ENCODE results near the gene ASPA.

Gene ASPA

DNA sequence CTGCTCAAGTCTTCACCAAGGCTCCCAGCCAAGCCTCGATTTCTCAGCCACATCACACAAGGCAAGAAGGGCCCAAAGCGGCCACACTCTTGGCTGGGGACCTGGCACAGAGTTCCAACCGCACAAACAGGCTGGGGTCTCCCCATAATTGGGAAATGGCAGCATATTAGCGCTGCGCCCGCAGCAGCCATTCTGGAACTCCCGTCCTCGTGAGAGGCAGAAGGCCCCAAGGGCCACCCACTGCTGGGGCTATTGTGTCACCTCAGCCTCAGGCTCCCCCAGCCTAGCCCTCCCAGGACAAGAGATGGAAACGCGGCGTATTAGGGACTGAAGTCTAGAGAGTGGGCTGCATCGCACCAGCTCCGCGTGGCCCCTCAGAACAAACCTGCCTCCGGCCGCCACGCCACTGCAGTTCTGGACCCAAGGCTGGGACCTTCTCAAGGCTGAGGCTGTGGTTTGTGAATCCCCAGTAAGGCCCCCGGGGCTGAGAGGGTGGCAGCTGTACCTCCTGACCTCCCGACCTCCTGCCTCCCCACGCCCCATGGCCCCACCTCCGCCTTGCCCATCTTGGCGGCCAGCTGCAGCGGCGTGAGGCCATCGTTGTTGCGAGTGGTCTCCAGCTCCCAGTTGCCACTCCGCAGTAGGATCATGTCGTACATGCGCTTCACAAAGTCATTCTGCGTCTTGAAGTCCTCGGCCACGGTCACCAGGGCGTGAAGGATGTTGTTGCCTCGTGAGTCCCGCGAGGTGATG is 56.5 kb downstream of the ASPA start:
- H3K36me3 ChIP-seq (ENCODE audit: control insufficient read depth in 2 of 2, insufficient read depth in 1 of 2, low read length in 2 of 2): no peaks in the 10 kb centered on the region

DNA sequence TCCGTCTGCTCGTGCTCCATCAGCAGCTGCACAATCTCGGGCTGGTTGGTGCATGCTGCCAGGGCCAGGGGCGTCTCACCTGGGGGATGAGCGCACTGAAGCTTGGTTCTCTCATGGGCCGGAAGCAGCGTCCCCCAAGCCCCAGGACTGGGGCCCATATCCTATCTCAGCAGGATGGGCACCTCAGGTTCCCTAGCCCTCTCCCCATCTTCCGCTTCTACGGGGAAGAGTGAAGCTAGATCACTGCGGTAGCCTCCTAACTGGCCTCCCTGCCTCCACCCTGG is 57.0 kb downstream of the ASPA start:
- H3K4me1 ChIP-seq (ENCODE audit: control insufficient read depth, insufficient read depth, low read length): no peaks in the 10 kb centered on the region
- ChIA-PET POLR2A (no interaction called here), CTCF (no interaction called here)
- H3K4me3 ChIP-seq (ENCODE audit: low read depth, low read length): no peak overlapping the region
- TF ChIP-seq, protein P1, sequence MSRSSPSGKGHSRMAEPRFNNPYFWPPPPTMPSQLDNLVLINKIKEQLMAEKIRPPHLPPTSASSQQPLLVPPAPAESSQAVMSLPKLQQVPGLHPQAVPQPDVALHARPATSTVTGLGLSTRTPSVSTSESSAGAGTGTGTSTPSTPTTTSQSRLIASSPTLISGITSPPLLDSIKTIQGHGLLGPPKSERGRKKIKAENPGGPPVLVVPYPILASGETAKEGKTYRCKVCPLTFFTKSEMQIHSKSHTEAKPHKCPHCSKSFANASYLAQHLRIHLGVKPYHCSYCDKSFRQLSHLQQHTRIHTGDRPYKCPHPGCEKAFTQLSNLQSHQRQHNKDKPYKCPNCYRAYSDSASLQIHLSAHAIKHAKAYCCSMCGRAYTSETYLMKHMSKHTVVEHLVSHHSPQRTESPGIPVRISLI (tag by site-specific recombination; IDR thresholded peaks at IDR 0.05): no peak
- no peak for TF ChIP-seq ZFP41 (tag by site-specific recombination; IDR thresholded peaks at IDR 0.05; ENCODE audit: borderline replicate concordance)
- no peak for TF ChIP-seq ZNF335 (tag by site-specific recombination; conservative IDR thresholded peaks at IDR 0.05)
- TF ChIP-seq SP7 (tag by site-specific recombination; IDR thresholded peaks at IDR 0.05): no peak
- TF ChIP-seq ZNF366 (tag by site-specific recombination; conservative IDR thresholded peaks at IDR 0.05): no peak
- TF ChIP-seq ZXDB (tag by site-specific recombination; IDR thresholded peaks at IDR 0.05): no peak
- no peak for TF ChIP-seq GLI4 (tag by site-specific recombination; IDR thresholded peaks at IDR 0.05)
- TF ChIP-seq, protein P2, sequence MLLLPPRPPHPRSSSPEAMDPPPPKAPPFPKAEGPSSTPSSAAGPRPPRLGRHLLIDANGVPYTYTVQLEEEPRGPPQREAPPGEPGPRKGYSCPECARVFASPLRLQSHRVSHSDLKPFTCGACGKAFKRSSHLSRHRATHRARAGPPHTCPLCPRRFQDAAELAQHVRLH (tag by site-specific recombination; IDR thresholded peaks at IDR 0.05): no peak
- TF ChIP-seq, protein P3, sequence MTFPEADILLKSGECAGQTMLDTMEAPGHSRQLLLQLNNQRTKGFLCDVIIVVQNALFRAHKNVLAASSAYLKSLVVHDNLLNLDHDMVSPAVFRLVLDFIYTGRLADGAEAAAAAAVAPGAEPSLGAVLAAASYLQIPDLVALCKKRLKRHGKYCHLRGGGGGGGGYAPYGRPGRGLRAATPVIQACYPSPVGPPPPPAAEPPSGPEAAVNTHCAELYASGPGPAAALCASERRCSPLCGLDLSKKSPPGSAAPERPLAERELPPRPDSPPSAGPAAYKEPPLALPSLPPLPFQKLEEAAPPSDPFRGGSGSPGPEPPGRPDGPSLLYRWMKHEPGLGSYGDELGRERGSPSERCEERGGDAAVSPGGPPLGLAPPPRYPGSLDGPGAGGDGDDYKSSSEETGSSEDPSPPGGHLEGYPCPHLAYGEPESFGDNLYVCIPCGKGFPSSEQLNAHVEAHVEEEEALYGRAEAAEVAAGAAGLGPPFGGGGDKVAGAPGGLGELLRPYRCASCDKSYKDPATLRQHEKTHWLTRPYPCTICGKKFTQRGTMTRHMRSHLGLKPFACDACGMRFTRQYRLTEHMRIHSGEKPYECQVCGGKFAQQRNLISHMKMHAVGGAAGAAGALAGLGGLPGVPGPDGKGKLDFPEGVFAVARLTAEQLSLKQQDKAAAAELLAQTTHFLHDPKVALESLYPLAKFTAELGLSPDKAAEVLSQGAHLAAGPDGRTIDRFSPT (tag by site-specific recombination; IDR thresholded peaks at IDR 0.05): no peak
- no peak for TF ChIP-seq ZNF202 (tag by site-specific recombination; IDR thresholded peaks at IDR 0.05; ENCODE audit: borderline replicate concordance)
- no peak for TF ChIP-seq ZNF132 (tag by site-specific recombination; IDR thresholded peaks at IDR 0.05; ENCODE audit: borderline replicate concordance)
- no peak for TF ChIP-seq ZBTB48 (tag by site-specific recombination; IDR thresholded peaks at IDR 0.05)
- H3K9me3 ChIP-seq (ENCODE audit: control insufficient read depth, insufficient read depth, low read depth, low read length): no peaks in the 10 kb centered on the region
- no peak overlapping the region for H3K27ac ChIP-seq (ENCODE audit: extremely low read depth, low read depth, low read length)
- no peaks in the 10 kb centered on the region for H3K36me3 ChIP-seq (ENCODE audit: control insufficient read depth in 2 of 2, insufficient read depth in 1 of 2, low read length in 2 of 2)

More for the DNA sequence above, 56.5 kb downstream of the ASPA start:
- Histone ChIP-seq H3K4me3 (ENCODE audit: low read depth, low read length) (no peak overlapping the region), H3K9me3 (ENCODE audit: control insufficient read depth, insufficient read depth, low read depth, low read length) (no peaks in the 10 kb centered on the region), H3K27ac (ENCODE audit: extremely low read depth, low read depth, low read length) (no peak overlapping the region), H3K4me1 (ENCODE audit: control insufficient read depth, insufficient read depth, low read length) (no peaks in the 10 kb centered on the region)
- no peak for TF ChIP-seq SCRT2 (tag by site-specific recombination; IDR thresholded peaks at IDR 0.05)
- TF ChIP-seq, protein P4, sequence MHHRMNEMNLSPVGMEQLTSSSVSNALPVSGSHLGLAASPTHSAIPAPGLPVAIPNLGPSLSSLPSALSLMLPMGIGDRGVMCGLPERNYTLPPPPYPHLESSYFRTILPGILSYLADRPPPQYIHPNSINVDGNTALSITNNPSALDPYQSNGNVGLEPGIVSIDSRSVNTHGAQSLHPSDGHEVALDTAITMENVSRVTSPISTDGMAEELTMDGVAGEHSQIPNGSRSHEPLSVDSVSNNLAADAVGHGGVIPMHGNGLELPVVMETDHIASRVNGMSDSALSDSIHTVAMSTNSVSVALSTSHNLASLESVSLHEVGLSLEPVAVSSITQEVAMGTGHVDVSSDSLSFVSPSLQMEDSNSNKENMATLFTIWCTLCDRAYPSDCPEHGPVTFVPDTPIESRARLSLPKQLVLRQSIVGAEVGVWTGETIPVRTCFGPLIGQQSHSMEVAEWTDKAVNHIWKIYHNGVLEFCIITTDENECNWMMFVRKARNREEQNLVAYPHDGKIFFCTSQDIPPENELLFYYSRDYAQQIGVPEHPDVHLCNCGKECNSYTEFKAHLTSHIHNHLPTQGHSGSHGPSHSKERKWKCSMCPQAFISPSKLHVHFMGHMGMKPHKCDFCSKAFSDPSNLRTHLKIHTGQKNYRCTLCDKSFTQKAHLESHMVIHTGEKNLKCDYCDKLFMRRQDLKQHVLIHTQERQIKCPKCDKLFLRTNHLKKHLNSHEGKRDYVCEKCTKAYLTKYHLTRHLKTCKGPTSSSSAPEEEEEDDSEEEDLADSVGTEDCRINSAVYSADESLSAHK (tag by site-specific recombination; IDR thresholded peaks at IDR 0.05): no peak
- no peak for TF ChIP-seq ZNF792 (tag by site-specific recombination; IDR thresholded peaks at IDR 0.05)
- TF ChIP-seq BCL11A (tag by site-specific recombination; IDR thresholded peaks at IDR 0.05; ENCODE audit: low read depth): no peak
- POLR2A ChIA-PET: no interaction called here
- CTCF ChIA-PET: no interaction called here

DNA sequence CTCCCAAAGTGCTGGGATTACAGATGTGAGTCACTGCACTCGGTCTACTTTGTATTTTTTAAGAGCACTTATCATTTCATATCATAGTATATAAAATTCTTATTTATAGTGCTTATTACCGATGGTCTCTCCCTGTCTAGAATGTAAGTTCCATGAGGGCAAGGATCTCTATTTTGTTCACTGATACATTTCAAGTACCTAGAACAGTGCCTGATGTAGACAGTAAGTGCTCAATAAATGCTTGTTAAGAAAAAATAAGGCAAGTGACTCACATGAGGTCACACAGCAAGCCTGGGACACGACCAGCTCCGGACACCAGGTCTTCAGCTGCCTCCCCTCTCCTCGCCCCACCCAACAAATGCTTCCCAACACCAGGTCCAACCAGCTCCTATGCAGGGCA is 58.0 kb downstream of the ASPA start:
- POLR2A ChIA-PET: no interaction called here
- CTCF ChIA-PET: interaction anchor here (1.0 kb wide), 1 partner anchor 486 kb away, joined by 3 read pairs; no protein-coding TSS in a partner anchor
- no peaks in the 10 kb centered on the region for H3K4me1 ChIP-seq (ENCODE audit: control insufficient read depth, insufficient read depth, low read length)
- H3K27ac ChIP-seq (ENCODE audit: extremely low read depth, low read depth, low read length): no peak overlapping the region
- no peak overlapping the region for H3K4me3 ChIP-seq (ENCODE audit: low read depth, low read length)
- no peaks in the 10 kb centered on the region for H3K9me3 ChIP-seq (ENCODE audit: control insufficient read depth, insufficient read depth, low read depth, low read length)
- no peaks in the 10 kb centered on the region for H3K36me3 ChIP-seq (ENCODE audit: control insufficient read depth in 2 of 2, insufficient read depth in 1 of 2, low read length in 2 of 2)
- no peak for TF ChIP-seq ZNF843 (tag by site-specific recombination; IDR thresholded peaks at IDR 0.05)
- no peak for TF ChIP-seq ZNF341 (tag by site-specific recombination; IDR thresholded peaks at IDR 0.05; ENCODE audit: low read depth)
- TF ChIP-seq SP3 (tag by site-specific recombination; IDR thresholded peaks at IDR 0.05): no peak
- TF ChIP-seq GFI1B (tag by site-specific recombination; IDR thresholded peaks at IDR 0.05): no peak
- TF ChIP-seq ZNF571 (tag by site-specific recombination; IDR thresholded peaks at IDR 0.05): no peak
- TF ChIP-seq ZNF596 (tag by site-specific recombination; IDR thresholded peaks at IDR 0.05): no peak
- no peak for TF ChIP-seq ZNF2 (tag by site-specific recombination; IDR thresholded peaks at IDR 0.05)
- TF ChIP-seq, protein P5, sequence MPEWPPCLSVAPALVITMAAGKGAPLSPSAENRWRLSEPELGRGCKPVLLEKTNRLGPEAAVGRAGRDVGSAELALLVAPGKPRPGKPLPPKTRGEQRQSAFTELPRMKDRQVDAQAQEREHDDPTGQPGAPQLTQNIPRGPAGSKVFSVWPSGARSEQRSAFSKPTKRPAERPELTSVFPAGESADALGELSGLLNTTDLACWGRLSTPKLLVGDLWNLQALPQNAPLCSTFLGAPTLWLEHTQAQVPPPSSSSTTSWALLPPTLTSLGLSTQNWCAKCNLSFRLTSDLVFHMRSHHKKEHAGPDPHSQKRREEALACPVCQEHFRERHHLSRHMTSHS (tag by site-specific recombination; IDR thresholded peaks at IDR 0.05): no peak
- TF ChIP-seq ZNF48 (tag by site-specific recombination; IDR thresholded peaks at IDR 0.05): no peak
- no peak for TF ChIP-seq HOXA7 (CRISPR knock-in tag; IDR thresholded peaks at IDR 0.05; ENCODE audit: borderline replicate concordance)
- no peak for TF ChIP-seq ZNF660 (tag by site-specific recombination; IDR thresholded peaks at IDR 0.05)
